Gastroesophageal sphincter (tissue), 4 donors: ENCODE measurements around the gene PRTFDC1. TPM values are rescaled to one million over a fixed set of nuclear protein-coding genes. Genes with fewer than 3 reads are reported as not detected.

Source experiments
- ATAC-seq: fragments of 150-250 bp; one replicate; pipeline ENCODE4 v1.9.1; 2016; ENCODE audit warnings: mild to moderate bottlenecking, moderate library complexity
- H3K27ac ChIP-seq, 4 donors: fragments of 200-600 bp; sonication (generic) in 3 of 4; 1 replicate in 3 of 4; 2 replicates in 1 of 4; pipeline ENCODE4 v1.5.1; 2016 to 2019
- H3K27me3 ChIP-seq: fragments of 200-600 bp; sonication (generic); one replicate; pipeline ENCODE4 v1.5.1; 2019
- H3K36me3 ChIP-seq, 2 donors: fragments of 200-600 bp; sonication (generic); one replicate each; pipeline ENCODE4 v1.5.1; 2019; ENCODE audit warnings: control low read depth in 1 of 2
- H3K4me1 ChIP-seq, 3 donors: fragments of 200-600 bp; sonication (generic); 1 replicate in 2 of 3; 2 replicates in 1 of 3; pipeline ENCODE4 v1.5.1; 2016 to 2019; ENCODE audit warnings: control low read depth in 2 of 3
- H3K4me3 ChIP-seq, 2 donors: fragments of 200-600 bp; sonication (generic); one replicate each; pipeline ENCODE4 v1.5.1; 2019; ENCODE audit warnings: mild to moderate bottlenecking in 1 of 2, moderate library complexity in 1 of 2
- H3K9me3 ChIP-seq, 3 donors: fragments of 200-600 bp; sonication (generic); one replicate each; pipeline ENCODE4 v1.5.1; 2017 to 2019; ENCODE audit warnings: control low read depth in 2 of 3
- EP300 ChIP-seq: sonication (generic); formaldehyde crosslinking; IDR thresholded peaks from one replicate; pipeline ENCODE4 v1.6.1; 2017; ENCODE audit warnings: antibody characterized with exemption, mild to moderate bottlenecking
- POLR2A ChIP-seq, 2 donors: fragments of 450-650 bp; IDR thresholded peaks; one replicate each; pipeline ENCODE4 v1.6.1; 2017; ENCODE audit warnings: antibody characterized with exemption in 2 of 2, mild to moderate bottlenecking in 2 of 2, moderate library complexity in 1 of 2
- POLR2AphosphoS5 ChIP-seq: sonication (generic); formaldehyde crosslinking; IDR thresholded peaks from one replicate; pipeline ENCODE4 v1.6.1; 2017; ENCODE audit warnings: antibody characterized with exemption
- WGBS, 2 donors: methylation state at CpG; one replicate each; pipeline ENCODE4 v1.1.5; 2018; ENCODE audit warnings: low coverage in 1 of 2; 5-methylcytosine and 5-hydroxymethylcytosine counted together
- total RNA-seq, 4 donors: library from RNA; depleted of rRNA; stranded (reverse); fragments of >200 nt; gene quantifications; one replicate each; pipeline ENCODE4 v1.1.0, GENCODE V29; 2016
- TF ChIP-seq, protein P1 (sequence below), 4 experiments: fragments of 200-600 bp in 2 of 4; fragments of 450-650 bp in 2 of 4; sonication (generic) in 1 of 4; IDR thresholded peaks; one replicate each; pipeline ENCODE4 v1.5.1; 2017 to 2019; ENCODE audit warnings: antibody characterized with exemption in 4 of 4, mild to moderate bottlenecking in 2 of 4, moderate library complexity in 2 of 4

PRTFDC1 gene
- total RNA-seq, 4 donors from 2014 or later, result 3.2 to 14.6 (median 7.9) TPM

DNA sequence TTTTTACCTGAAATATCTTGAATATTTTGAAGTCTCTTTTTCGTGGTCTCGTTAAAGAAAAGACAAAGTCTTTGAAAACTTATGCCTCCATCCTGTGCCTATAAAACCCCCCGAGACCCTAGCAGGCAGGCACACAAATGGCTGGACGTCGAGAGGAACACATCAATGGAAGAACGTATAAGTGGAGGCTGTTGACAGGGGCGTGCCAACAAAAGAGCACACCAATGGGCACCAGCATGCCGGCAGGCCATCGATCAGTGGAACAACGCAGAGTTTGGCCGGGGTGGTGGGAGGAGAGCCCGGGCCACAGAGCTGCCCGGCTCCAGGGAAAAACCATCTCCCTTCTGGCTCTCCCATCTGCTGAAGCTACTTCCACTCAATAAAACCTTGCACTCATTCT is 38.9 kb upstream of the PRTFDC1 start:
- no peaks in the 10 kb centered on the region for H3K36me3 ChIP-seq
- 84% methylated on average over 9 of the region's 13 CpGs; no CpG with 5 or more reads in 1 of the 2 donors for WGBS, 2 donors
- TF ChIP-seq, protein P1, sequence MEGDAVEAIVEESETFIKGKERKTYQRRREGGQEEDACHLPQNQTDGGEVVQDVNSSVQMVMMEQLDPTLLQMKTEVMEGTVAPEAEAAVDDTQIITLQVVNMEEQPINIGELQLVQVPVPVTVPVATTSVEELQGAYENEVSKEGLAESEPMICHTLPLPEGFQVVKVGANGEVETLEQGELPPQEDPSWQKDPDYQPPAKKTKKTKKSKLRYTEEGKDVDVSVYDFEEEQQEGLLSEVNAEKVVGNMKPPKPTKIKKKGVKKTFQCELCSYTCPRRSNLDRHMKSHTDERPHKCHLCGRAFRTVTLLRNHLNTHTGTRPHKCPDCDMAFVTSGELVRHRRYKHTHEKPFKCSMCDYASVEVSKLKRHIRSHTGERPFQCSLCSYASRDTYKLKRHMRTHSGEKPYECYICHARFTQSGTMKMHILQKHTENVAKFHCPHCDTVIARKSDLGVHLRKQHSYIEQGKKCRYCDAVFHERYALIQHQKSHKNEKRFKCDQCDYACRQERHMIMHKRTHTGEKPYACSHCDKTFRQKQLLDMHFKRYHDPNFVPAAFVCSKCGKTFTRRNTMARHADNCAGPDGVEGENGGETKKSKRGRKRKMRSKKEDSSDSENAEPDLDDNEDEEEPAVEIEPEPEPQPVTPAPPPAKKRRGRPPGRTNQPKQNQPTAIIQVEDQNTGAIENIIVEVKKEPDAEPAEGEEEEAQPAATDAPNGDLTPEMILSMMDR (IDR thresholded peaks at IDR 0.05), result no peak
- TF ChIP-seq EP300 (no peak), POLR2AphosphoS5 (no peak), POLR2A (IDR thresholded peaks at IDR 0.05) (no peak)
- no peak overlapping the region for H3K27ac ChIP-seq
- no peaks in the 10 kb centered on the region for H3K4me1 ChIP-seq
- no peaks in the 10 kb centered on the region for H3K27me3 ChIP-seq
- H3K4me3 ChIP-seq, result no peak overlapping the region
- no peak for ATAC-seq
- no peaks in the 10 kb centered on the region for H3K9me3 ChIP-seq

DNA sequence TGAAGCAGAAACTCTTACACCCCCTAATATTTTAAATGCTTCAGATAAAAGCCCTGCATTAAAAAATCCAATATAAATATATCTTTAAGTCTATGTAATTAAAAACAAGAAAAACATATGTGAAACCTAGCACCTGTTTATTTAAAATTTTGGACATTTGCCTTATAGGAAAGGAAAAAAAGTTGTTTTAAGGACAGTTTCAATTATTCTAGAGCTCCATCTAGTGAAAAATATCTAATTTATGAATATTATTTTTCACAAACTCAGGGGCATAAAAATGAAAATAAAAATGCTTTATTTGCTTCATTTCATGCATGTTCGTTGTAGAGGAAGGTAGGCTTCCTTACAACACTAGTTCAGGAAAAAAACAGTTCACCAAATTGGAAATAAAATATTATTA is 37.5 kb upstream of the PRTFDC1 start:
- no peaks in the 10 kb centered on the region for H3K36me3 ChIP-seq
- no peaks in the 10 kb centered on the region for H3K4me1 ChIP-seq
- no peak overlapping the region for H3K27ac ChIP-seq
- H3K9me3 ChIP-seq, result no peaks in the 10 kb centered on the region
- WGBS, 2 donors, result 16 to 25% methylated on average over 1 of the region's 1 CpG
- no peak overlapping the region for H3K4me3 ChIP-seq
- TF ChIP-seq EP300, result no peak
- TF ChIP-seq, protein P1 (IDR thresholded peaks at IDR 0.05), result peak in 1 of 4 experiments; percentile 42
- no peak for ATAC-seq
- no peaks in the 10 kb centered on the region for H3K27me3 ChIP-seq

DNA sequence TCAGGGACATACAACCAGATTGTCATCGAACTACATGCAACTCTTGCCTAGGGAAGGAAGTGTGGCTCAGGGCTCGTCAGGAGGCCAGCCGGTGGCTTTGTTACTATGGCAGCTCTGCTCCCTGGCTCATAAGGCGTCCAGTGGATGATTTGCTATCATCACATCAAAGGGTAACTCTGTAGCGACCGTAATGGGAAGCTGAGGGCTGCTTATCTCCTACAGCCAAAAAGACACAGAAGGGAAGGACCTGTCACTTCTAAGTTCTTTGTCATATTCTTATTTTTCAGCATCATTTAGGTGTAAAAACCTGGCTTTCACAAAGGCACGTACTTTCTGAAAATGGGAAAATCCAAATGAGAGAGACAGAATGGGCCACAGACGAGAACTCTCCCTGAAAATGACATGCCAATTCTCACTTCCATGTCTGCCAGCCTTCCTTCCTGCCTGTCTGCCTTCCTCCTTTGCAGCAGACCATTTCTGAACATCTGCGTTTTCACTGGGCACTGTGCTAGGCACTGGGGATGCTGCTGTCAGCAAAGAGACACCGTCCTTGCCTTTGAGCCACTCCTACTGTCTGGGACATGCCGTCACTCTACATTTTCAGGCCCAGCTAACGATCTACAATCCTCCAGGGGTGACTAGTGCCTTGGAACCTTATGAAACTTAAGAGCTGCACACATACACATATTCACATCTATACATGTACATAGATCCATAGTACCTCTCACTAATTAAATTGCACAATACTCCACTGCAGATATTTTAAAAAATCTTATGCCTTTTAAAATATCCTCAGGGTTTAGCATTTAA is 36.6 kb upstream of the PRTFDC1 start:
- peak; percentile 13 for ATAC-seq

DNA sequence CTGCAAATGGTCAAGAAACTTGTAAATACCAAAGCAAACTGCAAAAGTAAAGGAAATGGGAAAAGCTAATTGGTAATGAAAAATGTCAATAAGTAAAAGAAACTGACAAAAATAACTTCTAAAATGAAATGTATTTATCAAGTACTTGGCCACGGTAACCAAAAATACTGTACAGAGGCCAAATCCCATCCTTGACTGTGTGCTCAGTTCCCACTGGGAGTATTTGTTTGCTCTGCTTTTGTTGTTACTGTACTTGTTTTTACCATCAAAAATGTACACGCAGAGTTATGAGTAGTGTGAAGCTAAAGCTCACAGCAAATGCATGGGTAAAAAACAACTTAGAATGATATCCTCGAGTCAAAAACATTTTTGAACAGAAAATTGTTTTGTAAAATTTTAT is 32.5 kb upstream of the PRTFDC1 start:
- no peaks in the 10 kb centered on the region for H3K27me3 ChIP-seq
- TF ChIP-seq POLR2A (IDR thresholded peaks at IDR 0.05), result no peak
- ATAC-seq, result no peak
- no peaks in the 10 kb centered on the region for H3K4me1 ChIP-seq
- no peak overlapping the region for H3K27ac ChIP-seq
- no peaks in the 10 kb centered on the region for H3K9me3 ChIP-seq
- H3K36me3 ChIP-seq, result no peaks in the 10 kb centered on the region
- WGBS, 2 donors, result 35 to 50% methylated on average over 3 of the region's 3 CpGs
- H3K4me3 ChIP-seq, result no peak overlapping the region

More for the DNA sequence above, 36.6 kb upstream of the PRTFDC1 start:
- no peaks in the 10 kb centered on the region for H3K4me1 ChIP-seq
- 74 to 81% methylated on average over 9 to 12 of the region's 12 CpGs for WGBS, 2 donors
- H3K27ac ChIP-seq, result no peak overlapping the region
- H3K27me3 ChIP-seq, result no peaks in the 10 kb centered on the region
- no peak overlapping the region for H3K4me3 ChIP-seq
- H3K9me3 ChIP-seq, result no peaks in the 10 kb centered on the region
- no peak for TF ChIP-seq POLR2A (IDR thresholded peaks at IDR 0.05)
- TF ChIP-seq, protein P1 (IDR thresholded peaks at IDR 0.05), result no peak
- TF ChIP-seq EP300, result no peak
- TF ChIP-seq POLR2AphosphoS5, result no peak
- no peaks in the 10 kb centered on the region for H3K36me3 ChIP-seq

DNA sequence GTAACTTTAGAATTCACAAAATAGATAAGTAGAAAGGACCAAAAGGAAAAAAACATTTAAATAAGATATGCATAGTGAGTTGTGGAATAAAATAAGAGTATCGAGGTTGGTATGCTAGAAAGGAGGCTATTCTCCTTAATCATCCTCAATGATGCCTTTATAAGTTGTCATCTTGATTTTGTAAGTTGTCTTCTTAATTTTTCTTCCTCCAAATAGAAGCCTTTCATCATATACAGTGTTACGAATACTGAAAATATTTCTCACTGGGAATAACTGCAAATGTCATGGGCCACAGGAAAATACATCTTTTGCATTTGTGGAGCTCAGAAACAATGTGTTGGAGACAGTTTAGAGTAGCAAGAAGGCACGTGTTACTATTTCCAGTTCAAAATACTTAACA is 31.5 kb upstream of the PRTFDC1 start:
- ATAC-seq, result no peak
- Histone ChIP-seq H3K27ac (no peak overlapping the region), H3K36me3 (no peaks in the 10 kb centered on the region), H3K4me3 (no peak overlapping the region), H3K4me1 (no peaks in the 10 kb centered on the region), H3K9me3 (no peaks in the 10 kb centered on the region), H3K27me3 (no peaks in the 10 kb centered on the region)
- TF ChIP-seq POLR2A (IDR thresholded peaks at IDR 0.05) (no peak), POLR2AphosphoS5 (no peak), EP300 (no peak)
- TF ChIP-seq, protein P1 (IDR thresholded peaks at IDR 0.05), result no peak
- WGBS, 2 donors, result 68 to 78% methylated on average over 3 of the region's 3 CpGs
